ENCODE results near the gene MICU2. TPM values are rescaled to one million over a fixed set of nuclear protein-coding genes. Genes with fewer than 3 reads are reported as not detected.

MICU2 gene
- total RNA-seq, 6 experiments from 2014 or later = 31.3 to 37.1 (median 33.9) TPM

DNA sequence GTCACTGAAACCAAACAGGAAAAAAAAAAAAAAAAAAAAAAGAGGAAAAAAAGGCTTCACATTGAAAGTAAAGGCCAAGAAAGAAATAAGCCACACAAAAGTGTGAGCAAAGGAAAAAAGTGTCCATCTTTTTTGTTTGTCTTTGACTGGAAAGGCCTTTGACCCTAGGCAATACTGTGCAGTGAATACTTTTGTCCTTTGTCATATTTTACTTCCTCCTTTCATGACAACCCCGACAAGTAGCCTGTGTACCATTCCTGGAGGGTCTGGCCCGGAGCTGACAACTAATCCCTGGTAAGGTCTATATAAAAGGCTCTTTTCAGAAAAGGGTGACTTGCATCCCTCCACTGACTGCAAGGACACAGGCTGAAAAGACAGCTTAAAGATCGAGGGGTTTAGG is 12.9 kb upstream of the MICU2 start:
- TF ChIP-seq, protein P1, sequence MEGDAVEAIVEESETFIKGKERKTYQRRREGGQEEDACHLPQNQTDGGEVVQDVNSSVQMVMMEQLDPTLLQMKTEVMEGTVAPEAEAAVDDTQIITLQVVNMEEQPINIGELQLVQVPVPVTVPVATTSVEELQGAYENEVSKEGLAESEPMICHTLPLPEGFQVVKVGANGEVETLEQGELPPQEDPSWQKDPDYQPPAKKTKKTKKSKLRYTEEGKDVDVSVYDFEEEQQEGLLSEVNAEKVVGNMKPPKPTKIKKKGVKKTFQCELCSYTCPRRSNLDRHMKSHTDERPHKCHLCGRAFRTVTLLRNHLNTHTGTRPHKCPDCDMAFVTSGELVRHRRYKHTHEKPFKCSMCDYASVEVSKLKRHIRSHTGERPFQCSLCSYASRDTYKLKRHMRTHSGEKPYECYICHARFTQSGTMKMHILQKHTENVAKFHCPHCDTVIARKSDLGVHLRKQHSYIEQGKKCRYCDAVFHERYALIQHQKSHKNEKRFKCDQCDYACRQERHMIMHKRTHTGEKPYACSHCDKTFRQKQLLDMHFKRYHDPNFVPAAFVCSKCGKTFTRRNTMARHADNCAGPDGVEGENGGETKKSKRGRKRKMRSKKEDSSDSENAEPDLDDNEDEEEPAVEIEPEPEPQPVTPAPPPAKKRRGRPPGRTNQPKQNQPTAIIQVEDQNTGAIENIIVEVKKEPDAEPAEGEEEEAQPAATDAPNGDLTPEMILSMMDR (IDR thresholded peaks at IDR 0.05) = no peak
- Mint-ChIP-seq H3K27ac (no peak overlapping the region), H3K4me1 (ENCODE audit: low read depth) (peaks cover 9% of the 10 kb centered on the region), H3K36me3 (ENCODE audit: low read depth) (no peaks in the 10 kb centered on the region), H3K9me3 (no peaks in the 10 kb centered on the region), H3K4me3 (no peak overlapping the region), H3K27me3 (ENCODE audit: insufficient read depth) (peaks cover 20% of the 10 kb centered on the region)
- DNase-seq = no peak

DNA sequence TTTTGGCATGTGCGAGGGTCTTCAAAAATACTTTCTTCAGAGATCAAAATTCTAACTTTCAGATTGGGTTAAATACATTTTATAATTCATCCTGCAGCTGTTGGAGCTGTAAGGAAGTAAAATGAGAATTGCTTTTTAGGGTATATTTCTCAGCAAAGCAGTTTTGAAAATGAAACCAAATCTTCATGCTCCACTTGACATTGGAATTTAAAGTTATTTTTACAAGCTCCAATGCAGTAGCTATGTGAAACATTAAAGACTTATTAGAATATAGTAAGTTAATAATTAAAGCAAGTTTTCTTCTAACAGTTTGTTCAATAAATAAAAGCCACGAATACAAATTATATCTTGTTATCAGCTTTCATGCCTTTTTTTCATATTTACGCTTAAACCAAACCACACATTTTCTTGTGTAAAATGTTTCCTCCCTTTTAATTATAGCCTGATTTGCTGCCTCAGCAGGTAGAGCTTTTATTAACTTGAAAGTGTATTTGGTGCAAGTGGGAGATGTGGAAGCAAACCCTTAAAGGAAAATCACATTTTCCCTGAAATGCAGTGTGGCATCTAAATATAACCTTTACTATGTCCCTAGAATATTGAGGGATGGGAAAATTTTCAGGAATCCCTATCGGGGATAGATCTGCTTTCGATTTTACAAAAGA is 12.4 kb upstream of the MICU2 start:
- Mint-ChIP-seq H3K27me3 (ENCODE audit: insufficient read depth) (peaks cover 20% of the 10 kb centered on the region), H3K36me3 (ENCODE audit: low read depth) (no peaks in the 10 kb centered on the region), H3K27ac (no peak overlapping the region), H3K9me3 (no peaks in the 10 kb centered on the region), H3K4me1 (ENCODE audit: low read depth) (peaks cover 9% of the 10 kb centered on the region), H3K4me3 (no peak overlapping the region)
- TF ChIP-seq, protein P1 (IDR thresholded peaks at IDR 0.05) = no peak
- no peak for DNase-seq

DNA sequence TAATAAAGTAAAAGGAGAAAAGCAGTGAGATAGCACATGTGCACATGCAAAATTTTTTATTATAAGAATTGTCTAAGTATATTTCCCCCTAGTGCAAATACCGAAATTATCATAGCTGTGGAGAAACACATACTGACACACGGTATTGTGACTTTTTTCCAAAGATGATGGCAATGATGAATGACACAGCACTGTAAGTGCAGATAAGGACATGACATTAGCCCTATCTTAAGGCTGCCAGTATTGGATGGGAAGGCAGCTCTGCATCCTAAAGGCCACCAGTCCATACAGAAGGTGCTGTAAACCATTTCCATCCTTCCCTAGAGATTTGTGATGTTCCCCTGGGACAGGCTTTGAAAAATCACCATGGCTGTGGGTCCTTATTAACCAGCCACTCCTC is 11.5 kb upstream of the MICU2 start:
- Mint-ChIP-seq H3K27me3 (ENCODE audit: insufficient read depth) (peaks cover 14% of the 10 kb centered on the region), H3K27ac (no peak overlapping the region), H3K36me3 (ENCODE audit: low read depth) (no peaks in the 10 kb centered on the region), H3K9me3 (no peaks in the 10 kb centered on the region), H3K4me1 (ENCODE audit: low read depth) (peaks cover 9% of the 10 kb centered on the region), H3K4me3 (no peak overlapping the region)
- TF ChIP-seq, protein P1 (IDR thresholded peaks at IDR 0.05) = no peak
- no peak for DNase-seq

DNA sequence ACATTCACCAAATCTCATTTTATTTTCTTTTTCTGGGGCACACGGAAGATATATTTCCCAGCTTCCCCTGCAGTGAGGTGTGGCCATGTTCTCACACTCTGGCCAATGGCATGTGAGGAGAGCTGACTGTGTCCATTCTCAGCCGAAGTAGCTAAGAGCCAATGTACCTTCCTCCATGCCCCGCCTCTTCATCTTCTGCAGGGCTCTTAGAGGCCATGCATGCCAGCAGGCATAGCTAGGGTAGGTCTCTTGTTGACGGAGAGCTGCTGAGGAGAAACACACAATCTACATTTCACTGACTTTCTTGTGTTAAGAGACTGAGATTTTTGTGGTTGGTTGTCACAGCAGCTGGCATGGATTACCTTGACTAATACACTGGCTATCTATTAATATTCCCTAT is 9.8 kb upstream of the MICU2 start:
- Mint-ChIP-seq H3K9me3 (no peaks in the 10 kb centered on the region), H3K4me1 (ENCODE audit: low read depth) (peaks cover 20% of the 10 kb centered on the region), H3K36me3 (ENCODE audit: low read depth) (no peaks in the 10 kb centered on the region), H3K27me3 (ENCODE audit: insufficient read depth) (peaks cover 8% of the 10 kb centered on the region; the same call in 1 of the 2 replicates), H3K4me3 (no peak overlapping the region), H3K27ac (no peak overlapping the region)
- no peak for DNase-seq
- TF ChIP-seq, protein P1 (IDR thresholded peaks at IDR 0.05) = no peak

DNA sequence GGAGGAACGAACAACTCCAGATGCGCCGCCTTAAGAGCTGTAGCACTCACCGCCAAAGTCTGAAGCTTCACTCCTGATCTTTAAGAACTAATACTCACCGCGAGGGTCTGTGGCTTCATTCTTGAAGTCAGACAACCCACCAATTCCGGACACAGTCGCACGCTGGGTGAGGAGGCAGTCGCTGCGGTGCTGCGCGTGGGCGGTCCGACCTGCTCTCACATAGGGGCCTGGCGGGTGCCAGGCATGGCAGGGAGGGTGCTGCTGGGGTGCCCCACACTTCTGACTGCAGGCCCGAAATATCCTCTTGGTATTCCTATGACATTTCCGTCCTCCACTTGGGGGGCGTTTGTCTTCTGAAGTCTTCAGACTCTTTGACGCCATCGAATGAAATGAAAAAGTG is 7.4 kb upstream of the MICU2 start:
- H3K27me3 Mint-ChIP-seq (ENCODE audit: insufficient read depth) = peaks cover 6% of the 10 kb centered on the region; the same call in 1 of the 2 replicates
- TF ChIP-seq, protein P1 (IDR thresholded peaks at IDR 0.05) = no peak
- H3K4me1 Mint-ChIP-seq (ENCODE audit: low read depth) = peaks cover 25% of the 10 kb centered on the region
- no peaks in the 10 kb centered on the region for H3K36me3 Mint-ChIP-seq (ENCODE audit: low read depth)
- no peak for DNase-seq
- no peaks in the 10 kb centered on the region for H3K9me3 Mint-ChIP-seq
- no peak overlapping the region for H3K4me3 Mint-ChIP-seq
- H3K27ac Mint-ChIP-seq = no peak overlapping the region

Data from HFFc6 (cell line).